Transverse colon (tissue), 4 donors: ENCODE data around the gene SPRTN.

Source experiments
- CTCF ChIP-seq, 5 experiments: fragments of 200-600 bp in 3 of 5; fragments of 450-650 bp in 2 of 5; sonication (generic) in 3 of 5; IDR thresholded peaks; 1 replicate in 2 of 5; 2 replicates in 3 of 5; pipeline ENCODE4 v1.5.1; 2016 to 2017; ENCODE audit warnings: antibody characterized with exemption in 5 of 5, inconsistent platforms in 3 of 5, mild to moderate bottlenecking in 2 of 5, moderate library complexity in 1 of 5
- EP300 ChIP-seq: sonication (generic); formaldehyde crosslinking; IDR thresholded peaks from one replicate; pipeline ENCODE4 v1.6.1; 2017; ENCODE audit warnings: antibody characterized with exemption, low read depth
- POLR2A ChIP-seq: fragments of 450-650 bp; IDR thresholded peaks from one replicate; pipeline ENCODE4 v1.6.1; 2016; ENCODE audit warnings: antibody characterized with exemption, mild to moderate bottlenecking, moderate library complexity
- POLR2AphosphoS5 ChIP-seq, 3 donors: sonication (generic); formaldehyde crosslinking; IDR thresholded peaks; one replicate each; pipeline ENCODE4 v1.6.1; 2016; ENCODE audit warnings: antibody characterized with exemption in 3 of 3

GRCh38 chr1:231317306-231318014, 20.6 kb upstream of the SPRTN start:
- TF ChIP-seq CTCF (IDR thresholded peaks at IDR 0.05) (no peak), POLR2A (no peak), EP300 (no peak), POLR2AphosphoS5 (IDR thresholded peaks at IDR 0.05) (no peak)
